ENCODE measurements around the gene C10orf62. TPM values are rescaled to one million over a fixed set of nuclear protein-coding genes. Genes with fewer than 3 reads are reported as not detected.

The C10orf62 gene
- total and polyA plus RNA-seq, 2 of the 8 experiments (the other 6 are each of a cell fraction or from before 2014, with no cell fraction given): 0.05 TPM; not detected in 1

DNA sequence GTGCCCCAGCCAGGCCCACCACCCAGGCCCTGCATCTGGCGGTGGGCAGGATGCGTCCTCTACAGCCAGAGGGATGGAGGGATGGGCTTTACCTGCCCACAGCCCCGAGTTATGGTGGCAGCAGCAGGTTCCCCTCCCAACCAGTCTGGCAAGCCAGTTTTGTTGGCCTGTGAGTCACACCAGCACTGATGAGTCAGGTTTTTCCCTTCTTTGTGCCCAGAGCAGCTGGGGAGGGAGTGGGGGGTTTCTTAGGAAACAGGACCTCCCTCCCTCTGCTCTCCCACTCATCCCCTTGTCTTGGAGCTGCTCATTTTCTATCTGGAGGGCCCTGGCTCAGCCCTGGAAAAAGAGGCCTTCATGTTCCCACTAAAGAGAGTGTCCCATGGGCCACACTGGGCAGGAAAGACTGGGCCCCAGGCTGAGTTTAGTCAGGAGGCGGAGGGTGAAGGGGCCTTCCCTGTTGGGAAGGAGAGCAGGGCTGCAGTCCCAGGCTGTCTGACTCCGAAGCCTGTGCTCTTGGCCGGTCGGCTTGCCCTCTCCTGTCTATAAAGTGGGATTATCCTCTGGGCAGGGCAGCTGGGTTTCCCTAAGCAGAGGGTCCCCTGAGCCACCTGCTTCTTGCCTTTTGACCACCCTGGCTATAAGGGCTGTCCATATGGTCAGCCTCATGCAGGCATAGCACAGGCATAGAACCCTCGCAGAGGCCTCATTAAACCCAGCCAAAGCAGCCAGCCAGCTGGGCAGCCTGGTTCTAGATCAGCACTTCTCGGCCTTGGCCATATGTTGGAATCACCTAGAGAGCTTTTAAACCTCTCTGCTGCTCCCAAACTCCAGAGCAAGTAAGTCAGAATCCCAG is 47.1 kb upstream of the C10orf62 start:
- Histone ChIP-seq H3K14ac (ENCODE audit: insufficient read length) (no peak overlapping the region), H3K36me3 (ENCODE audit: control insufficient read depth in 2 of 4, insufficient read depth in 4 of 4, low read length in 3 of 4) (no peaks in the 10 kb centered on the region), H3K23ac (ENCODE audit: insufficient read length) (no peak overlapping the region), H4K20me1 (replicated peaks in 1 of 2; ENCODE audit: control insufficient read depth in 1 of 2, insufficient read depth in 2 of 2, low read length in 2 of 2) (no peaks in the 10 kb centered on the region), H2BK120ac (replicated peaks; ENCODE audit: low read depth, low read length) (no peak overlapping the region), H3K79me2 (ENCODE audit: control insufficient read depth in 1 of 2, insufficient read depth in 2 of 2, low read length in 2 of 2) (peaks cover 0 to 6% of the 10 kb centered on the region in 2 experiments; a peak in 1 of 4 replicates), H4K5ac (ENCODE audit: insufficient read length, low read depth, low read length) (no peak overlapping the region), H3K4ac (replicated peaks; ENCODE audit: insufficient read length, low read depth, low read length) (peak overlapping the region; percentile 27), H3K27ac (ENCODE audit: low read depth, low read length) (peak overlapping the region; percentile 32; the same call in 1 of the 2 replicates), H3K9me3 (ENCODE audit: insufficient read depth in 2 of 2, low read depth in 1 of 2, low read length in 1 of 2) (no peaks in the 10 kb centered on the region), H2BK5ac (ENCODE audit: low read depth, low read length) (peak overlapping the region; percentile 81), H4K91ac (replicated peaks; ENCODE audit: insufficient read length, low read length) (peak overlapping the region; percentile 46), H3K23me2 (ENCODE audit: low read depth, low read length) (no peaks in the 10 kb centered on the region), H3K4me1 (replicated peaks in 1 of 4; ENCODE audit: control insufficient read depth in 3 of 4, insufficient read depth in 4 of 4, low read length in 3 of 4) (peaks cover 0 to 21% (median 8%) of the 10 kb centered on the region in 4 experiments; a peak in 6 of 7 replicates), H4K8ac (ENCODE audit: extremely low read depth, insufficient read depth, low read length) (peak overlapping the region; percentile 19; the same call in 1 of the 2 replicates), H3K9ac (replicated peaks in 1 of 4; ENCODE audit: extremely low read depth in 1 of 4, low read depth in 3 of 4, low read length in 3 of 4) (no peak overlapping the region; a peak in 1 of 7 replicates), H2BK15ac (ENCODE audit: low read length) (0 out of 2 replicates have a peak overlapping the region, but pooled peaks have one; percentile 46), H3K27me3 (replicated peaks in 1 of 4; ENCODE audit: control insufficient read depth in 3 of 4, extremely low read depth in 1 of 4, insufficient read depth in 3 of 4, low read length in 3 of 4) (no peaks in the 10 kb centered on the region), H2BK20ac (ENCODE audit: low read length) (peak overlapping the region; percentile 61; the same call in 1 of the 2 replicates), H2AFZ (ENCODE audit: low read length) (no peak overlapping the region), H3K4me3 (ENCODE audit: extremely low read depth in 1 of 4, insufficient read depth in 2 of 4, low read depth in 3 of 4, low read length in 4 of 4) (no peak overlapping the region), H3K4me2 (ENCODE audit: insufficient read depth in 1 of 2, low read depth in 2 of 2, low read length in 2 of 2) (no peak overlapping the region), H3K18ac (ENCODE audit: extremely low read depth, low read length) (peak overlapping the region; percentile 78), H2AK5ac (ENCODE audit: low read depth, low read length) (peak overlapping the region; percentile 93), H3K56ac (replicated peaks; ENCODE audit: insufficient read length, low read depth, low read length) (no peak overlapping the region), H3K79me1 (ENCODE audit: low read depth, low read length) (peaks cover 2% of the 10 kb centered on the region; the same call in 1 of the 2 replicates), H2BK12ac (ENCODE audit: low read depth, low read length) (peak overlapping the region; percentile 75; the same call in 1 of the 2 replicates)
- WGBS, 2 experiments (ENCODE audit: extremely low coverage in 1 of 2, insufficient coverage in 1 of 2, insufficient read length in 1 of 2, insufficient replicate concordance in 2 of 2, low coverage in 1 of 2, low lambda C conversion rate in 2 of 2, missing lambda C conversion rate in 1 of 2): 85% methylated on average over 9 of the region's 9 CpGs; no CpG with 5 or more reads in 1 of the 2 experiments
- DNase-seq (ENCODE audit: low read depth in 1 of 2, low spot score in 2 of 2) (no peak), FAIRE-seq (no peak)
- ChIA-PET POLR2A (ENCODE audit: partially characterized antibody) (interaction anchor here (1.3 to 2.0 kb wide), 3 partner anchors 10 to 16 kb away, joined by 3 to 8 read pairs (median 3); no protein-coding TSS in a partner anchor), CTCF (ENCODE audit: partially characterized antibody) (interaction anchor here (0.7 to 14.7 kb wide), 10 partner anchors 9 to 123 kb away, joined by 3 to 388 read pairs (median 10); partner anchors contain the start of gene ANKRD2)
- TF ChIP-seq BACH1 (IDR thresholded peaks at IDR 0.05; ENCODE audit: low read length) (peak; percentile 64; the same call in 1 of the 2 replicates), SIN3A (conservative IDR thresholded peaks at IDR 0.05 in 1 of 2, IDR thresholded peaks at IDR 0.05 in 1 of 2; ENCODE audit: low read depth in 1 of 2, low read length in 2 of 2) (no peak), RFX5 (IDR thresholded peaks at IDR 0.05; ENCODE audit: borderline replicate concordance, low read depth, low read length) (no peak), MAFK (IDR thresholded peaks at IDR 0.05; ENCODE audit: low read depth, low read length) (peak; percentile 43; the same call in 1 of the 2 replicates), SAP30 (IDR thresholded peaks at IDR 0.05; ENCODE audit: insufficient read depth, insufficient replicate concordance, low read length) (no peak), JUND (IDR thresholded peaks at IDR 0.05; ENCODE audit: low read length) (0 out of 2 replicates have a peak, but pooled peaks have one; percentile 28)
- TF ChIP-seq, protein P1, sequence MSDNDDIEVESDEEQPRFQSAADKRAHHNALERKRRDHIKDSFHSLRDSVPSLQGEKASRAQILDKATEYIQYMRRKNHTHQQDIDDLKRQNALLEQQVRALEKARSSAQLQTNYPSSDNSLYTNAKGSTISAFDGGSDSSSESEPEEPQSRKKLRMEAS (IDR thresholded peaks at IDR 0.05): no peak
- TF ChIP-seq, protein P2, sequence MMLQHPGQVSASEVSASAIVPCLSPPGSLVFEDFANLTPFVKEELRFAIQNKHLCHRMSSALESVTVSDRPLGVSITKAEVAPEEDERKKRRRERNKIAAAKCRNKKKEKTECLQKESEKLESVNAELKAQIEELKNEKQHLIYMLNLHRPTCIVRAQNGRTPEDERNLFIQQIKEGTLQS (IDR thresholded peaks at IDR 0.05; ENCODE audit: insufficient read depth, low read depth, low read length): no peak
